ENCODE data around the gene KLHL29. TPM values are rescaled to one million over a fixed set of nuclear protein-coding genes. Genes with fewer than 3 reads are reported as not detected.

KLHL29 gene
- total RNA-seq, 1 donor from 2014 or later: 1.6 TPM

DNA sequence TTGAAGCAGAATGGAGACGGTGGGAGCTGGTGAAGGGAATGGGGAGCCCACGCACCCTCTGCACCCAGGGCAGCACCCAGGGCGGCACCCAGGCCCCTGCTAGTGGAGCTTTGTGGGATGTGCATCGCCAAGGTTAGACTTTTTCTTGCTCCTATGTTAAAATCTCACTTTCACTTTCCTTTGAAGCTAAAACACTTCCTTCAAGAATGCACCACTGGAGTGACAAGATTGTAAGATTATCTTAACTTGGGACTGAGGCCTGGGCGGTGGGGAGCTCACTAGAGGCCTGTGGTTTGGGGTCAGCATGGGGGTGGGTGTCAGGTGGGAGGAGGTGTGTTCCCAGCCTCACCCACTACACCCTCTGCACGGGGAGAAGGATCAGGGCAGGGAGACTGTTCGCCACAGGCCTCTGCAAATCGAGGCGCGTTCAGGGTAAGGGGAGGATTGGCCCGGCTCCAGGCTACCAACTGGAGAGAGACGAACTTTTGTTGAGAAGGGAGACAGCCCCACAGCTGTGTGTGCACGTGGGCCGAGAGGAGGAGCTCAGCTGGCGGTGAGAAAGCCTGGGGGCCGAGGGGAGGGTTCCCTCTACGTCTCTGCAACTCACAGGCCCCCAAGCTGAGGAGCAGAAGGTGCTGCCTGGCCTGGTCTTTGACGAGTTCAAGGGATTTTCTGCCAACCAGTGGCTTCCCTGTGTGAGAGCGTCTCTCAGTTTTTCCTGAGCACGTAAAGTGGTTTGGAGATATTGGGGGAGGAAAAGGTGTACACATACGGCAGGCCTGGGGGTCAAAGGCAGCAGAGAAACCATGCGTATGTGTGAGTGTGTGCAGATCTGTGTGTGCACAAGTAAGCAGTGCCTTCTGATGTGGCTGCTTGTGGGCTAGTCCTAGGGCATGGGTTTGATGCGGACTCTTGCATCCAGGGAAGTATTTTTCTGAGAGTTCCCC lies 147.7 kb downstream of the KLHL29 start:
- intact Hi-C loops (cut with DNase I): no loop called here
- no peak for DNase-seq (ENCODE audit: low spot score)

DNA sequence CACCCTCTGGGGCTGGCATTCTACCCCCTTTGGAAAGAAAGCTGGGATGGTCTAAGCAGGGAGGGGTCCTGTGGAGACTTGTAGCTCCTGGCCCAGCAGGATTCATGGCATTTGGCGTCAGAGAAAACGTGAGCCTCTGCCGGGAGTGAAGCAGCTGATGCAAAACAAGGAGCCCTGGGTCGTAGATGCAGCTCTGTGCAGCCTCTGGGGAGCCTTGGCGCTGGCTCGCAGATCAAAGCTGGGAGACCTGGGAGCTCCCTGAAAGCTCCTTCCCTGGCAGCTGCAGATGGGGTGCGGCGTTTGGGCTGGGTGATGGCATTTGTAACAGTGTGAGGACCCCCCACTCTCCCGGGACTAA lies 148.3 kb downstream of the KLHL29 start:
- intact Hi-C loops (cut with DNase I): no loop called here
- DNase-seq (ENCODE audit: low spot score): no peak

- intact Hi-C loops (cut with DNase I): no loop called here
Measured at GRCh38 chr2:23534771-23535170, 149.8 kb downstream of the KLHL29 start.

DNA sequence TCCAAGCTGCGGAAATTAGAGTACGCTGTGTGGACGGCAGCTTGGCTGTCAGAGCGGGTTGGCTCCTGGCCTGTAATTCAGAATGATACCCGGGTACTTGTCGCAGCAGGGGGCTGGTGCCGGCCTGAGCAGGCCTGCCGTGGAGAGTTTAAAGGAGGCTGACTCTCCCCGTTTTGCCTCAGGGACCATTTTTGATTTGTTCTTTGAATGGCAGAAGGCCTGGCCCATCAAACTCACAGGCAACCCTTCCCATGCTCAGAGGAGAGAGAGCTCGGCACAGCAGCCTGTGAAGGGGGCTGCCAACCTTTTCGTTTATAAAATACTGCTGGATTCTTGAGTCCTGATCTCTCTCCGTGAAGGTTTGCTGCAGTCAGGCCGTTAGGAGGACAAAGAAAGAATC lies 151.3 kb downstream of the KLHL29 start:
- no peak for DNase-seq (ENCODE audit: low spot score)
- intact Hi-C loops (cut with DNase I): no loop called here

More at GRCh38 chr2:23534771-23535170, 149.8 kb downstream of the KLHL29 start:
- DNase-seq (ENCODE audit: low spot score): no peak

- intact Hi-C loops (cut with DNase I): no loop called here
- DNase-seq (ENCODE audit: low spot score): no peak
Measured at GRCh38 chr2:23537991-23538390, 153.0 kb downstream of the KLHL29 start.

- no peak for DNase-seq (ENCODE audit: low spot score)
- intact Hi-C loops (cut with DNase I): no loop called here
Measured at GRCh38 chr2:23538566-23538965, 153.6 kb downstream of the KLHL29 start.

DNA sequence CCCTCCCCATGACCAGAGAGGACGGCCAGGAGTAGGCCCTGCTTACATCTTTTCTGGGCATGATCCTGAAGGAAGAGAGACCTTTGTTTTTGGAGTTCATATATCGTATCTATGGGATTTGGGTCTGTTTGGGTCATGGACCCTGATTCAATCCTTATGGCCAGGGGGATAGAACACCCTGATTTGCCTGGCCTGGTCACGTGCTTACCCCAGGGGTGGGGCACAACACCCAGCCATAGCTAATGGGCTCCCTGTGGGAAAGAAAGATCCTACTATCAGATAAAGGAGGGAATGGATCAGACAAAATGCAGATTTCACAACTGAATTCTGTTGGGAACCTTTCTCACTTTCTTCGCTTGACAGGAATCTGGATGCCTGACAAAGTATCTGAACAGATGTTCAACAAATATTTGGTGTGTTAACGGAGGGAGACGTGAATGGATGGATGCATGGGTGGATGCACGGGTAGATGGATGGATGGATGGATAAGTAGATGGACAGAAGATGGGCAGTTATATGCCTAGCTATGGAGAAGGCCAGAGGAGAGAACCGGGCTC lies 155.9 kb downstream of the KLHL29 start:
- no peak for DNase-seq (ENCODE audit: low spot score)
- intact Hi-C loops (cut with DNase I): no loop called here

GRCh38 chr2:23541503-23542229 lies 156.7 kb downstream of the KLHL29 start:
- DNase-seq (ENCODE audit: low spot score): no peak
- intact Hi-C loops (cut with DNase I): no loop called here

- intact Hi-C loops (cut with DNase I): no loop called here
- no peak for DNase-seq (ENCODE audit: low spot score)
Measured at GRCh38 chr2:23542230-23542789, 157.3 kb downstream of the KLHL29 start.

GRCh38 chr2:23543302-23543701 lies 158.3 kb downstream of the KLHL29 start:
- DNase-seq (ENCODE audit: low spot score): no peak
- intact Hi-C loops (cut with DNase I): no loop called here

GRCh38 chr2:23543728-23544127 lies 158.7 kb downstream of the KLHL29 start:
- DNase-seq (ENCODE audit: low spot score): no peak
- intact Hi-C loops (cut with DNase I): no loop called here

GRCh38 chr2:23544589-23545295 lies 159.8 kb downstream of the KLHL29 start:
- no peak for DNase-seq (ENCODE audit: low spot score)
- intact Hi-C loops (cut with DNase I): no loop called here

DNA sequence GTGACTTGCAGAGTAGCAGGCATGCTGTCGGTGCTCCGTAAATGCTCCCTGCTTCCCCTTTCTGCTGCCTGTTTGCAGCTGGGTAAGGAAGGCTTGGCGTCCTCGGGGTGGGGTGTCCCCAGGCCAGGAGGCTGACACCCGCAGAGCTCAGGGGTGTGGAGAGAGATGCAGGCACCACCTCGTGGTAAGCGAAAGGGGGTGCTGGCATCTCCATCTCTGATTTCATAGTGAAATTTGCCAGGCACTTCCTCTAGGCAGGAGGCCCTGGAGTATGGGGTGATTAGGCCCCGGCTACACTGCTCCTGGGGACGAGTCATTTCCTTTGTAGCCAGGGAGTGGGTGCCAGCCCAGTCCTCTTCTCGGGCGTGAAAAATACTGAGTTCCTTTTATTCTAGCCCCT lies 160.4 kb downstream of the KLHL29 start:
- DNase-seq (ENCODE audit: low spot score): no peak
- intact Hi-C loops (cut with DNase I): no loop called here

- intact Hi-C loops (cut with DNase I): no loop called here
- DNase-seq (ENCODE audit: low spot score): no peak
Measured at GRCh38 chr2:23545811-23546210, 160.8 kb downstream of the KLHL29 start.

GRCh38 chr2:23546913-23547312 lies 161.9 kb downstream of the KLHL29 start:
- DNase-seq (ENCODE audit: low spot score): no peak
- intact Hi-C loops (cut with DNase I): no loop called here

DNA sequence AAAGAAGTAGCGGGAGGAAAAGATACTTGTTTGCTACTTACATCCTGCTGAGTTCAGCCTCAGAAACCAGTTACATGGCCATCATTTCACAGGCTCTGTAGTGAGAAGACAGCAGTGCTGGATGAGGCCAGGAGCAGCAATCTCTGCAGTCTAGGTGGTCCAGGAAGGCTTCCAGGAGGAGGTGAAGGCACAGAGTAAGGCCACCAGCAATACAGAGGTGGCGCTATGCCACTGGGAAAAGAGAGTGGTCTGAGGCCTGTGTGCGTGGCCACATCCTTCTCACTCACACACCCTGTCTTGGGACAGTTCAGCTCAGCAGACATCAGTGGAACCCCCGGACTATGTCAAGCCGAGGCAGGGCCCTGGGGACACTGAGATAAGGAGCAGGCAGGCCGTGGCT lies 162.7 kb downstream of the KLHL29 start:
- intact Hi-C loops (cut with DNase I): no loop called here
- DNase-seq (ENCODE audit: low spot score): no peak

DNA sequence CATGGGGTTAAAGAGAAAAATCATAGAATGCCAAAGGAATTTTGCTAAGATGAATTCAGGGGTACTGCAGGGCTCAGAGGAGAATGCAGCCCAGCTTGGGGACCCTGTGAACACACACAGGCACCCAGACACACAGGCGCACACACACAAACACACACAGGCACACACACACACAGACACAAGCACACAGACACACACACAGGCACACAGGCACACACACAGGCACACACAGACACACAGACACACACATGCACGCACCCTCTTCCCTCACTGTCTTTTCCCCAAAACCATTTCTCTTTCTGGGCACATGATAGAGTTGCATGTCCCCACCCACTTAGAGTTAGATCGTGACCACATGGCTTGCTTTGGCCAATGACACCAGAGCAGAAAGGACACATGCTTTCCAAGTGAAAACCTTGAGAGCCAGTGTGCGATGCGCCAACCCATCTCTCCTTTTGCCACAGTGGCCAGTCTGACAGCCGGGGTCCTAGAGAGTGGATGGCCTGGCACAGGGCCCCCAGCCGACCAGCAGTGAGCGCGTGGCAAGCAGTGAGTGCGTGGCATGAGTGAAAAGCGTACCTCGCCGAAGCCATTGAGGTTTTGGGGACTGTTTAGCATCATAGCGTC lies 163.3 kb downstream of the KLHL29 start:
- intact Hi-C loops (cut with DNase I): no loop called here
- DNase-seq (ENCODE audit: low spot score): no peak

GRCh38 chr2:23549051-23549450 lies 164.1 kb downstream of the KLHL29 start:
- intact Hi-C loops (cut with DNase I): no loop called here
- DNase-seq (ENCODE audit: low spot score): no peak

DNA sequence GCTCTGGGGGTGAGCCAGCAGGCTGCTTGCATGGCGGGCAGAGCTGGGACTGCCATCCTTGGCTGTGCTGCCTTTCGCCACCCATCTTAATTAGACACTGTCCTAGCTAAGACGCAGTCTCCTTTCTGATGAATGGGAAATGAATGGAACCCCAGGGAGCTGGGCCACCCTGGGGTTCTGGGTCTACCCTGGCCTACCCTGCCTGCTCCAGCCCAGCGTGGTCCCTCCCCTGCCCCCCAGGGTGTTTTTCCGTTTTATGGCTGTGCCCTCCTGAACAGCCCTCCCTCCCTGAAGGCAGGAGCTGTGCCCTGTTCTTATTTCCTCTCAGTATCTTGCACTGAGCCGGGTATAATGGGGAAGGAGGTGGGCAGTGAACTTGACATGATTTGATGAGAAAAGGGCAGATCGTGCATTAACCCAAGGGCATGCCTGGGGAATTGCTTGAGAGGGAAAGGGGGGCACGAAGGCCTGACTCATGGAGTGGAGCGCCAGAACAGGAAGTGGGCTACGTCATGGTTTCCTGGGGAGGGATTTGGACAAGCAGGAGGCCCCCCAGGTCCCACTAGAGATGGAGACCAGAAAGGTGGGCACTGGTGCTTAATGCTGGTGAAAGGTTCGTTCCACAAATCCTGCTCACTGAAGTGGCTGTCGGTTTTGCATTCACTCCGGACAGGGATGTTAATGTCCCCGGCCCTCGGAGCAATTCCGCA lies 165.0 kb downstream of the KLHL29 start:
- intact Hi-C loops (cut with DNase I): loop anchor here (5.0 kb wide), 1 partner anchor 53 kb away; no protein-coding TSS in a partner anchor
- no peak for DNase-seq (ENCODE audit: low spot score)

All from cardiac septum (tissue), 1 donor.